ENCODE data around the gene TFAM. TPM values are rescaled to one million over a fixed set of nuclear protein-coding genes. Genes with fewer than 3 reads are reported as not detected.

TFAM gene
- total and polyA plus RNA-seq, 3 donors from 2014 or later: 36.3 to 65.7 (median 57.2) TPM

DNA sequence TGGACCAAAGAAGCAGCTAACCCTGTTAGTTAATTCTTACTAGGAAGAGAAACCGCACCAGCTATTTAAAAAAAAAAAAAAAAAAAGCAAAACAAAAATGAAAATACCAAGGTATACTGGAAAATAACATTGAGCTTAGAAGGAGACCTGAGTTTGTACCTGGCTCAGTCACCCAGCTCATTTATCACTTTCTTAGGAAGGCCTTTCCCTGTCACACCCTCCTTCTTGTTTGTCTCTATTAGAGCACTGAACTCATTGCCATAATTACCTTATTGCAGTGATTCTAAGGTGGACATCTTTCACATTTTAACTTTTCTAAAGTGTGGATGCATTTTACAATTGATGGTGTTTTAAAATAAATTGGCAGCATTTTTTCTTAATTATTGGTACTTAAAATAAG, 26.3 kb upstream of the TFAM start:
- 93 to 100% methylated on average over 1 of the region's 1 CpG for WGBS, 2 donors
- Histone ChIP-seq H3K27ac (no peak overlapping the region), H3K4me3 (no peak overlapping the region), H3K27me3 (no peaks in the 10 kb centered on the region), H3K9me3 (no peaks in the 10 kb centered on the region), H3K4me1 (no peaks in the 10 kb centered on the region), H3K36me3 (ENCODE audit: low read depth, missing control alignments) (no peaks in the 10 kb centered on the region)
- intact Hi-C loops (cut with DNase I; ENCODE audit: low total_unique reads): no loop called here
- TF ChIP-seq POLR2A (IDR thresholded peaks at IDR 0.05): no peak
- TF ChIP-seq, protein P1, sequence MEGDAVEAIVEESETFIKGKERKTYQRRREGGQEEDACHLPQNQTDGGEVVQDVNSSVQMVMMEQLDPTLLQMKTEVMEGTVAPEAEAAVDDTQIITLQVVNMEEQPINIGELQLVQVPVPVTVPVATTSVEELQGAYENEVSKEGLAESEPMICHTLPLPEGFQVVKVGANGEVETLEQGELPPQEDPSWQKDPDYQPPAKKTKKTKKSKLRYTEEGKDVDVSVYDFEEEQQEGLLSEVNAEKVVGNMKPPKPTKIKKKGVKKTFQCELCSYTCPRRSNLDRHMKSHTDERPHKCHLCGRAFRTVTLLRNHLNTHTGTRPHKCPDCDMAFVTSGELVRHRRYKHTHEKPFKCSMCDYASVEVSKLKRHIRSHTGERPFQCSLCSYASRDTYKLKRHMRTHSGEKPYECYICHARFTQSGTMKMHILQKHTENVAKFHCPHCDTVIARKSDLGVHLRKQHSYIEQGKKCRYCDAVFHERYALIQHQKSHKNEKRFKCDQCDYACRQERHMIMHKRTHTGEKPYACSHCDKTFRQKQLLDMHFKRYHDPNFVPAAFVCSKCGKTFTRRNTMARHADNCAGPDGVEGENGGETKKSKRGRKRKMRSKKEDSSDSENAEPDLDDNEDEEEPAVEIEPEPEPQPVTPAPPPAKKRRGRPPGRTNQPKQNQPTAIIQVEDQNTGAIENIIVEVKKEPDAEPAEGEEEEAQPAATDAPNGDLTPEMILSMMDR (IDR thresholded peaks at IDR 0.05): no peak
- no peak for DNase-seq

DNA sequence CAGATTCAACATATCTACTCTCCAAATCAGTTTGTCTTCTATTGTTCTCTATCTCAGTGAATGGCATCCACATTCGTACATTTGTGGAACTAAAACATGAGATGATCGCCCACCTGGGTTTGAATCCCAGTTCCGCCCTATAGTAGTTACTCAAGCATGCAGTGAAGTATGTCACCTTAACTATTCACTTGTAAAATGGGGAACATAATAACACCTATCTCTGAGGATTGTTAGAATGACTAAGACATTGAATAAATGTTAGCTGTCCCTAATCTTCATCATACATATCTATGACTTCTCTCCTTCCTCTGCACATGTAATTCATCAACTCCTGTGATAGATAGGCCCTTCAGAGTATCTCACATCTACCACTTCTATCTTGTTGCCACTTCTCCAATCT, 25.7 kb upstream of the TFAM start:
- no peak overlapping the region for H3K4me3 ChIP-seq
- H3K27me3 ChIP-seq: no peaks in the 10 kb centered on the region
- H3K36me3 ChIP-seq (ENCODE audit: low read depth, missing control alignments): no peaks in the 10 kb centered on the region
- no peak for TF ChIP-seq POLR2A (IDR thresholded peaks at IDR 0.05)
- TF ChIP-seq, protein P1 (IDR thresholded peaks at IDR 0.05): no peak
- DNase-seq: no peak
- intact Hi-C loops (cut with DNase I; ENCODE audit: low total_unique reads): no loop called here
- no peaks in the 10 kb centered on the region for H3K9me3 ChIP-seq
- H3K4me1 ChIP-seq: no peaks in the 10 kb centered on the region
- no peak overlapping the region for H3K27ac ChIP-seq
- WGBS, 2 donors: 90 to 100% methylated on average over 3 of the region's 3 CpGs

DNA sequence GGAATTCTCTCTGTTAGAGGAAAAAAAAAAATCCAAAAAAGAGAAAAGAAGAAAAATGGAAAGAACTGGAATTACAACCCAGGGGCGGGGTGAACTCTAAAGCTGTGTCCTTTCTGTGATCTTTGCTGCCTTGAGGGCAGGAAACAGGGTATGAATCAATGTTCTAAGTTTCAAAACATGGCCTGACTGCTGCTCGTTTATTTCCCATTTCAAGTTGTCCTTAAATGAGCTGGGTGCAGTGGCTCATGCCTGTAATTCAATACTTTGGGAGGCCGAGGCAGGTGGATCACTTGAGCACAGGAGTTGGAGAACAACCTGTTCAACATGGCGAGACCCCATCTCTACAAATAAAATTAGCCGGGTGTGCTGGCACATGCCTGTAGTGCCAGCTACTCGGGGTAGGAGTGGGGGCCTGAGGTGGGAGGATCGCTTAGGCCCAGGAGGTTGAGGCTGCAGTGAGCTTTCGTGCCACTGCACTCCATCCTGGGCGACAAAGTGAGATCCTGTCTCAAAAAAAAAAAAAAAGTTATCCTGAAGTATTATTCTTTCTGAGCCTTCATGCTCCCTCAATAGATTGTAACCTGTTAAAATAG, 24.7 kb upstream of the TFAM start:
- no peak for DNase-seq
- WGBS, 2 donors: 86 to 92% methylated on average over 9 of the region's 9 CpGs

DNA sequence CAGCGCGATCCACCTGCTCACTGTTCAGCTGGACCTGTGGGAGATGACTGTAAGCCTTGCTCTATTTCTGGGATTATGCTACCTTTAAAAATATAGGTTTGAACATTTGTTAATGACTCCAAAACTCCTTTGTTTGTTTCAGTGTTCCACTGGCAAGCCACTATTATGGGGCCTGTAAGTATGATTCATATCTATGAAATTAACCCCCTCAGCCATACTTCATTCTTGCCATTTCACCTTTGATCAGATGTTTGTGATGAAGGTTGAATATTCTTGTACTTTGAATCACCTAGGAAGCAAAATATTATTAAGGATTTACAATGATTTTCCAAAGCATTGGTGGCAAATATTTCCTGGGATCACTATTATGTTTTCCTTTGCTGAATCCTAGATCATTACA, 23.9 kb upstream of the TFAM start:
- intact Hi-C loops (cut with DNase I; ENCODE audit: low total_unique reads): no loop called here
- no peak overlapping the region for H3K4me3 ChIP-seq
- no peaks in the 10 kb centered on the region for H3K9me3 ChIP-seq
- H3K27ac ChIP-seq: no peak overlapping the region
- no peaks in the 10 kb centered on the region for H3K4me1 ChIP-seq
- no peaks in the 10 kb centered on the region for H3K36me3 ChIP-seq (ENCODE audit: low read depth, missing control alignments)
- WGBS, 2 donors: 97 to 99% methylated on average over 2 of the region's 2 CpGs
- TF ChIP-seq, protein P1 (IDR thresholded peaks at IDR 0.05): no peak
- TF ChIP-seq POLR2A (IDR thresholded peaks at IDR 0.05): no peak
- no peaks in the 10 kb centered on the region for H3K27me3 ChIP-seq
- no peak for DNase-seq

More for the DNA sequence above, 24.7 kb upstream of the TFAM start:
- Histone ChIP-seq H3K27ac (no peak overlapping the region), H3K27me3 (no peaks in the 10 kb centered on the region), H3K36me3 (ENCODE audit: low read depth, missing control alignments) (no peaks in the 10 kb centered on the region), H3K4me3 (no peak overlapping the region), H3K4me1 (no peaks in the 10 kb centered on the region), H3K9me3 (no peaks in the 10 kb centered on the region)
- intact Hi-C loops (cut with DNase I; ENCODE audit: low total_unique reads): no loop called here
- no peak for TF ChIP-seq POLR2A (IDR thresholded peaks at IDR 0.05)
- TF ChIP-seq, protein P1 (IDR thresholded peaks at IDR 0.05): no peak
